DMS 273 (cell line): Measurements from ENCODE around the gene COX4I2.

ENCODE experiments used
- DNase-seq: peaks from one replicate; lab custom pipeline; 2025; ENCODE audit not compliant: unreplicated experiment; lab: John Stamatoyannopoulos, UW

The COX4I2 gene

DNA sequence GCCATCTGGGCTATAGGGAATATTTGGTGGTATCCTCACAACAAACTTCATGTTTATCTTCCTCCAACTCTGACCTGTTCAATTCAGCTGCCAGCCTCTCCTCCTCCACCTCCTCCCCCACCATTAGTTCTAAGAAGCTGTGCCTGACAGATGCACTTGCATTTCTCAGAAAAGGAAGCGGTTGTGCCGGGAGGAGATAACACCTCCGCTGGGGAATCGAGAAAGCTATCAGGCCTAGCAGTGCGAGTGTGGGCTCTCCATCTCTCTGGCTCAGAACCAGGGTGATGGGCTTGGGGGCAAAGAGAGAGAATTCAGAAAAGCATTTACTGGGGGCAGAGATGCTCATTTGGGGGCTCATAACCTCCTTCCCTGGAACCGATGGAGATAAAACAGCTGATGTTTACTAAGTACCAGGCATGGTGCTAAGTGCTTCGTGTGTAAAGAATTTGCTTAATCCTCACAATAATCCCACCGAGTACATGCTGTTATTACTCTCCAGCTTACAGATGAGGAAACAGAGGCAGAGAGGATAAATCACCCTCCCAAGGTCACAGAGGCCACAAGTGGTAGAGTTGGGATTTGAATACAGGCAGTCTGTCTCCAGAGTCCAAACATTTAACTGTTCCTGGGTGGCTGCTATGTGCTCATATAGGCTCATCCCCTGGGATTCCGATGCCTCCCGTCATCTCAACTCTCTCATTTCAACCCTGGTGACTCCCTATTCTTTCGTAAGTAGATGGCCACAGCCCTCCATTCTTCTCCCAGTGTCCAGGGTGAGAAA is 38.3 kb downstream of the COX4I2 start:
- peak; percentile 52 for DNase-seq

DNA sequence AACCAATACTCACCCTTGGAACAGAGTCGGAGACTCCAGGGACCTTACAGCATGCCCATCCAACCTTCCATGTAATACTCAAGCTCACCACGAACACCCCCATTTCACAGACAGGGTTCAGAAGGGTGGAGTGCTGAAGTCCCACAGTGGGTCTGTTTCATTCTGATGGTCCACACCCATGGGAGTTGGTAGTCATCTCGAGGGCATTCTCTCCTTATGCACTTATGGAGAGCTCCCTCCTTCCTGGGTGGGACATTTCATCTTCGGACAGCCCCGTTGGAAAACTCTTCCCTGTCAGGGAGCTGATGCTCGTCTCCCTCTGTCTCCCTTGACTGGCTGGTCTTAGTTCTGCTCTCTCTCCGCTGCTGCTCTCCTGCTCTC is 38.9 kb downstream of the COX4I2 start:
- DNase-seq, result no peak

DNA sequence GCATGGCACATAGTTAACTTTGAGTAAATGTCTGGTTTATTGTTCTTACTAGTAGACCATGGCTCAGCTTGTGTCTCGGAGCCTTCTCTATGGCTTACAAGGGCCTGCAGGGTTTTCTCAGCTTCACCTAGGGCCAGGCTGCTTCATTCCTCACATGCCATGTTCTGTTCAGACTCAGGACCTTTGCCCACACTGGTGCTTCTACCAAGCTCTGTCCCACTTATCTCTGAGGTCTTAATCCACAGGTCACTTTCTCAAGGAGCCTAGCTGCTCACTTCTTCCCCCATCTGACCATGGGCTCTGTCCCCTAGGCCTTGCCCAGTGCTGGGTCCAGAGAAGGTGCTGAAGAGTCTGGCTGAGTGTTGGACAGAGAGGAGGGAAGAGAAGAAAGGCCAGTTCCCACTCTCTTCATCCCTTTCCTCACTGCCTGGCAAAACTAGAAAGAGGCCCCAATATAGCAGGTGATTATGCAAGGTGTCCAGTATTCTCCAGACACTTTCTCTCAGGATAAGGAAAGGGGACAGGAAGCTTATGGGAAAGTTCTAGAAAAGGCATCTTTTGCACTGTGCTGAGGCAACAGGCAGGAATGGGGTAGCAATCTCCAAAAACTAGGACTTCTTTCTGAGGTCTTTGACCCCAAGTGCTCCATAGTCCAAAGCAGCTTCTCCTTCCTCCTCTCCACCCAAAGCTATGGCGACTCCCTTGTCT is 40.0 kb downstream of the COX4I2 start:
- no peak for DNase-seq

DNA sequence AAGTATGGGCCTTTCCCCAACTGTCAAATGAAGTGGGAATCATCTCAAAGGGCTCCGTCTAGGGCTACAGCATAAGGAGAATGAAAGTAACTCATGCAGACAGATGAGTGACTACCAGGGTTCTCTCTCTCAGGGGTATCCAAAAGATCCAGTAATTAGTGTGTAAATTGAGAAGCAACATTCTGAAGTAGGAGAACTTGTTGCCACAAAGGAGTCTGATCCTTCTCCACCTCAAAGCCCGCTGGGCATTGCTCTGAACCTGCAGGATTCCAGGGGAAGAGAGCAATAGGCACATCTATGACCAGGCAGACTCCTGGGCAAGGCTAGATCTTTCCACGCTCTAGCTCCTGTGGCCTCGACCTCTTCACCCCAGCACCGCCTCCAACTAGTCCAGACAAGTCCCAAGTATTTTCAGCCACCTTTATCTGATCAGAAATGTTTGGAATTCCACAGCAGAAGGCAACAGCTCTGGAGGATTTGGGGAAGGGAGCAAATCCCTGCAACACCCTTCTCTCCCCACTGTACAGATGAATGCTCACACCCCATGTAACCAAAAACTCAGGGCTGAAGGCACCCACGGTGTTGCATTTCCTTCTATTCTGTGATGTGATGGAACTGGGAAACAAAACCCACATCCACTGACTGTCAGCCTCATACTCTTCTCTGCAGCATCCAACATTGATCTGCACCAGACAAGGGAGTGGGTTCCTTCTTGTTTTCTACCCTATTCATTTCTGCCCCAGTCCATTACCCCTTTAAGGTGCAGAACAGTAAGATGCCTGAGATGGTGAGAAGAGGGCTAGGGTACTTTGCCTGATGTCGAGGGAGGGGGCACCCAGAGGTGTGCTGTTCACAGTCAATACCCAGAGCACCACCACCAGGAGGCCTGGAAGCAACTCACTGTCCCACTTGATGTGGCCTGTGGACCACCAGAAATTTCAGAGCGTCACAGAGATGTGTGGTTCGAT is 41.0 kb downstream of the COX4I2 start:
- DNase-seq, result no peak

DNA sequence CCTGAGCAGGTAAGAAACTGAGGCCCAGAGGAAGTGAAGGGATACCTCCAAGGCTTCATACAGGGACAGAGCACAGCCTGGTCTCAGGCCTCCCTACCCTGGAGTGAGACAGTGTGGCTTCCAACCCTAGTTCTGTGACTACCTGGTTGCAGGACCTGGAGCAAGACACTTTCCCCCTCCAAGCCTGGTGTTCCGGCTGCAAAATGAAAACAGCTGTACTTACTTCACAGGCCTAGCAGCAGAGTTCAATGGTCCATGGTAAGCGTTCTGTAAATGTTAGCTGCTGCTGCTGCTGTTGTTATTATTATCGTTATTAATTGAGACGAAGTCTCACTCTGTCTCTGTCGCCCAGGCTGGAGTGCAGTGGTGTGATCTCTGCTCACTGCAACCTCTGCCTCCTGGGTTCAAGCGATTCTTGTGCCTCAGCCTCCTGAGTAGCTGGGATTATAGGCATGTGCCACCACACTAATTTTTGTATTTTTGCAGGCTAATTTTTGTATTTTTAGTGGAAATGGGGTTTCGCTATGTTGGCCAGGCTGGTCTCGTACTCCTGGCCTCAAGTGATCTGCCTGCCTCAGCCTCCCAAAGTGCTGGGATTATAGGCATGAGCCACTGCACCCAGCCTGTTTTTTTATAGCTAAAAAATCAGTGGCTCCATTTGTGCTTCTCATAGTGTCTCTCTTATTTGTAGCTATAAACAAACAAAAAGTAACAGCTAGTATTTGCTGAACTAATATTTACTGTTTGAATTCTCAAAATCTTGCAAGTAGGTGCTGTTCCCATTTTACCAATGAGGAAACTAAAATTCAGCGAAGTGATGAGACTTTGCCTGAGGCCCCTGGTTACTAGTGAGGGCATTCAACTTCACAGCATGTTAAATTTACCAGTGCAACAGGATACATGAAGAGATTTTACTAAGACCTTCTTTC is 41.9 kb downstream of the COX4I2 start:
- DNase-seq, result no peak

DNA sequence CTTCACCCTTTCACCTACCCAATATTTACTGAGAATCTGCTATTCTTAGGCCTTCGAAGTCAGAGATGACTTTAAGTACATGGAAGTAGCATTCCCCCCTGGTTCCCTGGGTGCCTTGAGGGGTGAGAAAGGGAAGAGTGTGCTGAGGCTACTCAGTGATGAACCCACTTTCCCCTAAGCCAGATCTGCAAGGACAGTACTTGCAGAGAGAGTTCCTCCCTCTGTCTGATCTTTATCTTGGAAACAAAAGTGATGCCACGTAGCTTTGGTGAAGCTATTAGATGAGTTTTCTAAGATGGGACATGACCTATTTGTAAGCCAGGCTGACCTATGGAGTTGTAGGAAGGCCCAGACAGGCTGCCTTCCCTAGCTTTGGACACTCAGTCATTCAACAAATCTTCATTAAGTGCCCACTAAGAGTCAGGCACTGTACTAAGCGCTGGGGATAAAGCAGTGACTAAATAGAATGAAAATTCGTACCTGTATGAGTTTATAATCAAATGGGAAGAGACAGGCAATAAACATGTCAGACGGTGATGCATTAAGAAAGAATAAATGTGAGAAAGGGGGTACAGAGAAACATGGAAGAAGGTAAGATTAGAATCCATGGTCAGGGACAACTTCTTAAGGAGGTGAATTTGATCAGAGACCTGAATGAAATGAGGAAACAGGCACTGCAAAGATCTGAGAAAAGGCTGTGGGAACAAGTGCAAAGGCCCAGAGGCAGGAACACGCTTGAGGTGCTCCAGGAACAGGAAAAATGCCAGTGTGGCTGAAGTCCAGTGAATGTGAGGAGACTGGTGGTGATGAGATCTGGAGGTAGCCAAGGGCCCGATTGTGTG is 42.8 kb downstream of the COX4I2 start:
- DNase-seq, result no peak

DNA sequence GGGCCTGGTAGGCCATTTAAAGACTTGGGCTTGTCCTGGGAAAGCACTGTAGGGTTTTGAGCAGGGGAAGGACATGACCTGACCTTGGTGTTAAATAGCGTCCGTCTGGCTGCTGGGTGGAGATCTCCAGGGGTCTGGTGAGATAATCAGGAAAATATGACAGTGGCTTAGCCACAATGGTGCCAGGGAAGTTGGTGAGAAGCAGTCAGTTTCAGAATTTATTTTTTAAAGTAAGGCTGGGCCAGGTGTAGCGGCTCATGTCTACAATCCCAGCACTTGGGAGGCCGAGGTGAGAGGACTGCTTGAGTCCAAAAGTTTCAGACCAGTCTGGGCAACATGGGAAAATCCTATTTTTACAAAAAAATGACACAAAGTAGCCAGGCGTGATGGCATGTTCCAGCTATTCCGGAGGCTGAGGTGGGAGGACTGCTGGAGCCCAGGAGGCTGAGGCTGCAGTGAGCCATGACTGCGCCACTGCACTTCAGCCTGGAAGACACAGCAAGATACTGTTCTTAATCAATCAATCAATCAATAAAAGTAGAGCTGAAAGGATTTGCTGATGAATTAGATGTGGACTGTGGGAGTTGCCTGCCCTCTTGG is 43.5 kb downstream of the COX4I2 start:
- DNase-seq, result no peak

DNA sequence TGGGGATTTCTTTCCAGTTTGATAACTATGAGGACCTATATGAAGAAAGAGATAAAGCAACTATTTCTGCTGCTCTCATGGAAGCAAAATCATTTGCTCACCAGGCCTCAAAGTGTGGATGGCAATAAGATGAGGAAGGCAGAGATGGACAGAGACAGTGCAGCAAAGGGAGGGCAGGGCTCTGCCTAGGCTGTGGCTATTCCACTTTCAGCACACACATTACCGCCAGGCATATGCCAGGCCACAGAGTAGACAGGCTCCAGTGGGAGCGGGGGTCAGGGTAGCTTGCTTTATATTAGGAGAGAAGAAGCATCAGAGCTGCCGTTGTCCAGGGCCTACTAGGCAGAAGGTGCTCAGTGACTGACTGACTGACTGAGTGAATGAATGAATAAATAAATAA is 44.1 kb downstream of the COX4I2 start:
- no peak for DNase-seq

DNA sequence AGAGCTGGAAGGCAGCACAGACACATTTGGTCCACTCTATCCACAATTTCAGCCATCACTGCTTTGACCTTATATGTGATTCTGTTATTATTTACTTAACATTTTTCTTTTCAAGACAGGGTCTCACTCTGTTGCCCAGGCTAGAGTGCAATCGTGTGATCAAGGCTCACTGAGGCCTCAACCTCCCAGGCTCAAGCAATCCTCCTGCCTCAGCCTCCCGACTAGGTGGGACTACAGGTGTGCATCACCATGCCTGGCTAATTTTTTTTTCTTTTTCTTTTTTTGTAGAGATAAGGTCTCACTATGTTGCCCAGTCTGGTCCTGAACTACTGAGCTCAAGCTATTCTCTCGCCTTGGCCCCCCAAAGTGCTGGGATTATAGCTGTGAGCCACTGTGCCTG is 44.6 kb downstream of the COX4I2 start:
- no peak for DNase-seq

DNA sequence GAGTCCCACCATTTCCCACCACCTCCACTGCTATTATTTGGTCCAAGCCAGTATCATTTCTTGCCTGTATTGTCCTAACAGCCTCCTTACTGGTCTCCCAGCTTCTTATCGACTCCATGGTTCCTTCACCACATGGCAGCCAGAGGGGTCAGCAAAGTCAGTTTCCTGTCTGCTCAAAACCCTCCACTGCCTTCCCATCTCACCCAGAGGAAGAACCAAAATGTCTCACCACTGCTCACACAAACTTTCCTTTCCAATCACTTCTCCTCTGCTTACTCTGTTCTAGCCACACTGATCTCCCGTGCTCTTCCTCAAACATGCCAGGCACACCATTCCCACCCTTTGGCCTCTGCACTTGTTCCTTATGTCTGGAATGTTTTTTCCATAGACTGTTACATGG is 45.2 kb downstream of the COX4I2 start:
- DNase-seq, result no peak

DNA sequence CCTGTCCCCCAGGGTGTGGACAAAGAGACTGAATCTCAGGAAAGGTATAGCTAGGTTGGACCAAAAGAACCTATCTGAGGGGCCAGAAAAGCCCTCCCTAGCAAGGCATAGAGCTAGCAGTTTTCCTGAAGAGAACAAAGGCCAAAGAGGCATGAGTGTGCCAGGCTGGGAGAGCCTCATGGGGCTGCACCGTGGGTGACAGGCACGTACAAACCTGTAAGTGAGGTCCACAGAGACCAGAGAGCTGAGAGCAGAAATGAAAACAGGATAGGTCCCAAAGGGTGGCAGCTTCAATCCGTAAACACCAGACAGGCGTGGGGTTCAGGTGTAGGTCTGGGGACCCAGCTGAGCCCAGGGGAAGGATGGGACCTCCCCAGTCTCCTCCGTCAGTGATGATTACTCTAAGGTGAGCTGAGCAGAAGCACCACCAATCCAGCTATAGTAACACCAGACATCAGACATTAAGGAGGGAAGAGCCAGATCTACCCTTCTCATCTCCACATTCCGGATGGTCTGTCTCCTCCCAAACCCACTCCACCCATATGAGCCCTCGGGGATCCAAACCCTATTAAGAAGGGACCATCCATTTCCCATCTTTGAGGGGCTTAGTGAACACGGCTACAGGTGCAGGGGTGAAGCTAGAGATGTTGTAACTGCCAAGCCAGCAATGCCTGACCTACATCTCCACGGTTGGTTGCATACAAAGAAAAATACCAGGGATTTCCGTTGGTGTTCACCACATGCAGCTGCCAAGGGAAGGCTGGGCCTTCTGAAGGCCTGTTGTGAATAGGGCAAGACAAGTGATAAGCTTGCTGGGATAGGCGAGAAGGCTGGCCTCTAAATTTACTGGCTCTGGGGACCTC is 46.7 kb downstream of the COX4I2 start:
- DNase-seq, result no peak

DNA sequence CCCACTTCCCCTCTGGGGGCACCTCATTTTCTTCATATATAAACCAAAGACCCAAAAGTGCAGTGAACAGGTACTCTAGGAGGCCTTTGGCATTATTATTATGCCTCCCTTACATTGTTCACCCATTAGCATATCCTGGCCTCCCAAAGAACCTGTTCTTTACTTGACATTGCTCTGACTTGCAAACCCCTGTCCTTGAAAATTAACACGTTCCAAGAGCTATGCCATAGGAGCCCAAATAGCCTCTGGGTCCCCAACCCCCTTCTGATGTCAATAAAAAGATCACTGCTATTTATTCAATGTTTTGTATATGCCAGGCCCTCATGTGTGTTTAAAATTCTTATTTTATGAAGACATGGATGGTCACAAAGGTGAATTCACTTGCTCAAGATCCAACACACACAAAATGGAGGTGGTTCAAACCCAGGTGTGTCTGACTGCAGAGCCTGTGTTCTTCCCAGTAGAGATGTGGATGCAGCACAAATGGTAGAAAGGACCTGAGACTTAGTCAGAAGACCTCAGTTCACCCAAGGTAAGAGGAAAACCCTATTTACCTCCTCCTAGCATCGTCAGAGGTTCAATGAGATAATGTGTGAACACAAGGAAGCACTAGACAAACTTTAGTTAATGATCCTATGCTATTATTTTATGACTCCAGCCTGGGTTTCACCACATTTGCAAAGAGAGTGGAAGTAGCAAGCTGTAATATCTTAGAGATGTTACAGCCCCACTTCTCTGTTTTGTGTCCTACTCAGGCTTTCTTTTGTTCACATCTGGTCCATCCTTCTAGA is 48.3 kb downstream of the COX4I2 start:
- no peak for DNase-seq

DNA sequence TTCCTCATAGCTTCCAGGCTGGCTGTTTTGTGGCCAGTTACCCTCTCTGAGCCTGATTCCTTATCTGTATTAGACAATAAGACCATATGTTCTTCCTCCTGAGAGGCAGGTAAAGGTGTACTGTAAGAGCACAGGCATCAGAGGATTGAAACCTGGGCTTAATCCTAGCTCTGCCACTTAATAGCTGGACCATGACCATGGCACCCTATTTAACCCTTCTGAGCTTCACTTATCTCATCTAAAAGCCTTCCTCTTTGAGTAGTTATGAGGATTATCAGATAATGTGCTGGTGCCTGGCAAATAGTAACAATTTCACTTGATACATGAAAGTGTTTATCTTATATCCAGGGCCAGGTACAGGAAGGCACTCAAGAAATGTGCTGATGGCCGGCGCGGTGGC is 50.1 kb downstream of the COX4I2 start:
- no peak for DNase-seq

DNA sequence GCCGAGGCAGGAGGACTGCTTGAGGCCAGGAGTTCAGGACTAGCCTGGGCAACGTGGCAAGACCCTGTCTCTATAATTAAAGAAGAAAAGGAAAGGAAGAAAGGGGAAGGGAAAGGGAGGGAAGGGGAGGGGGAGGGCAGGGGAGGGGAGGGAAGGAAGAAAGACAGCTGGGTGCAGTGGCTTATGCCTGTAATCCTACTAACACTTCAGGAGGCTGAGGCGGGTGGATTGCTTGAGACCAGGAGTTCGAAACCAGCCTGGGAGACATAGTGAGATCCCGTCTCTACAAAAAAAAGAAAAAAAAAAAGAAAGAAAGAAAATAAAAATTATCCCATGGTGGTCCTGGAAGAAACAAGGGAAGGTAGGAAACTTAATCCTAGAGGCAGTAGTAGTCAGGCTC is 51.4 kb downstream of the COX4I2 start:
- DNase-seq, result no peak

DNA sequence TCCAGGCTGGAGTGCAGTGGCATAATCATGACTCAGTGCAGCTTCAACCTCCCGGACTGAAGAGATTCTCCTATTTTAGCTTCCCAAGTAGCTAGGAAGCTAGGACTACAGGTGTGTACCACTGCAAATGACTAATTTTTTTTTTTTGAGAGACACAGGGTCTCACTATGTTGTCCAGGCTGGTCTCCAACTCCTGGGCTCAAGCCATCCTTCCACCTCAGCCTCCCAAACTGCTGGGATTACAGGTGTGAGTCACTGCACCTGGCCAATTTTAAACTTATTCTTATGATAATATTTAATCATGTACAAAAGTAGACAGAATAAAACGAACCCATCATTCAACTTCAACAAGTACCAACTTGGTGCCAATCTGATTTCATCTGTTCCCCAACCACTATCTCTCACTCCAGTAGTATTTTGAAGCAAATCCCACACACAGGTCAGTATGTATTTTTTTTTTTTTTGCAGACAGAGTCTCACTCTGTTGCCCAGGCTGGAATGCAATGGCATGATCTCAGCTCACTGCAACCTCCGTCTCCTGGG is 52.5 kb downstream of the COX4I2 start:
- no peak for DNase-seq

DNA sequence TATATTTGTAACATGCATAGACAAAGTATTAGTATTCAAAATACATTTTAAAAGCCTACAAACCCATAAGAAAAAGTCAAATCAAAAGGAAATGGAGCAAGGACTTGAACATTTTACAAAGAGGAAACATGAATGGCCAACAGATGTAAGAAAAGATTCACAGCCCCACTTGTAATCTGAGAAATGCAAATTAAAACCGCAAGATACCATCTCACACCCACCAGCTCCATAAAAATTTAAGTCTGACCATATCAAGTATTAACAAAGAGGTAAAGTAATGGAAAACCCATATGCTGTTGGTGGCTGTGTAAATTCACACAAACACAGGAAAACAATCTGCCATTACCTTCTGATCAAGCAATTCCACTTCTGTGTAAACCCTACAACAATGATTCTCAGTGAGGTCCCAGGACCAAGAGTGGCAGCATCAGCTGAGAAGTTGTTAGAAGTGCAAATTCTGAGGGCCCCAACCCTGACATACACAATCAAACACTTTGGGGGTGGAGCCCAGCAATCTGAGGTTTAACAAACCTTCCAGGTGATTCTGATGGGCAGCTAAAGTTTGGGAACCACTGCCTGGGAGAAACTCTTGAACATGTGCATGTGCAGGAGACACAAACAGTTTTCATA is 54.0 kb downstream of the COX4I2 start:
- DNase-seq, result peak; percentile 84

DNA sequence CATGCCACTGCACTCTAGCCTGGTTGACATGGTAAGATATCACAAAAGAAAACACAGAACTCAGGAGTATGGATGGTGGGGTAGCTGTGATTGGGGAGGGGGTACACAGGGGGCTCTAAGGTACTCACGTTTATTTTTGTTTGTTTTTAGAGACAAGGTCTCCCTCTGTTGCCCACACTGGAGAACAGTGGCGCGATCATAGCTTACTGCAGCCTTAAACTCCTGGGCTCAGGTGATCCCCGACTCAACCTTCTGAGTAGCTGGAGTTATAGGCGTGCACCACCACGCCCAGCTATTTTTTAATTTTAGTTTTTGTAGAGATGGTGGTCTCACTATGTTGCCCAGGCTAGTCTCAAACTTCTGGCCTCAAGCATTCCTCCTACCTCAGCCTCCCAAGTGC is 55.7 kb downstream of the COX4I2 start:
- peak; percentile 60 for DNase-seq
